Left hindlimb (tissue), 1 donor: ENCODE data around the gene ARHGAP15.

Experiments
- DNase-seq: peaks from one replicate; pipeline ENCODE4 v3.0.0-alpha.2; 2018

The ARHGAP15 gene

DNA sequence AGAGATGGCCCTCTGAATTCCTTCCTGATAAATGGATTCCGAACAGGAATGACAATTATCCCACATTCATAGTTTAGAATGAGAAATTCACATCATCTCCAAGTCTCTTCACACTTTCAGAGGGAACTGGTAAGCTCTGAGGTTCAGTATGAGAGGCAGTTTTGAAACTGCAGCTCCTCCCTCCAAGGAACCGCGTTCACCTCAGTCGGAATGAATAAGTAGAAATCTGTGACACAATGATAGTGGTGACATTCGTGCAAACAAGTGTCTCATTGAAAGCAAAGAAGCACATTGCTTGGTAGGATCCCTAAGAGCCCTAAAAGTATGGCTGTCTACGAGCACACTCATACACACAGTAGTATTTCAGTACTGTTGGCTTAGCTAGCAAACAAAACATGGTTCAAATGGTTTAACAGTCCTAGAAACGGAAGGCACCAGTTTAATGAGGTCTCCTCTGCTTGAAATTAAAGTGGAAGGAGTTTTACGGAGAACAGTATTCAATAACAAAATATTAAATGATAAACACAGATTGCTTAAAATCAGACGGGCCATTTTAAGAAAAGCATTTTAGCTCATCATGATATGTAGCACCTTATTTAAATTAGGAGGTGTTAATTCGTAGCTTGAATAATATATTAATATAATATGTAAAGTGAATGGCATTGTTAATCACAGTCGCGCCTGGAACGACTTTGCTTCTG, 225.0 kb downstream of the ARHGAP15 start:
- DNase-seq = no peak

DNA sequence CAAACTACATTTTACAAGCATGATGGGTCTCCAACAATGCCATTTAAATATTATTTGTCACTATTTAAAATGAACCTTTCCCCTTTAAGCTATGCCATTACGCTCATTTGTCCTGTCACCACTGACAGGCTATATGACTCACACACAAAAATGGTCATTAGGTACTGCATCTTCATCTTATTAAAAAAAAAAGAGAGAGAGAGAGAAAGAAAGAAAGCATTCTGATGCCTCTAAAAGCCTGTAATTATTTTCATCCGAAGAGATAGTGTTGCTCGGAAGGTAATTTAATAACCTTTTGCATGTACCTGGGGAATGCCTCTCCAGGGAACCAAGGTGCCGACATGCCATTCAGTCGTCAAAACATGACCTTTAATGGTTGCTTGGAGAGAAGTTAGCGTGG, 226.7 kb downstream of the ARHGAP15 start:
- DNase-seq = no peak

DNA sequence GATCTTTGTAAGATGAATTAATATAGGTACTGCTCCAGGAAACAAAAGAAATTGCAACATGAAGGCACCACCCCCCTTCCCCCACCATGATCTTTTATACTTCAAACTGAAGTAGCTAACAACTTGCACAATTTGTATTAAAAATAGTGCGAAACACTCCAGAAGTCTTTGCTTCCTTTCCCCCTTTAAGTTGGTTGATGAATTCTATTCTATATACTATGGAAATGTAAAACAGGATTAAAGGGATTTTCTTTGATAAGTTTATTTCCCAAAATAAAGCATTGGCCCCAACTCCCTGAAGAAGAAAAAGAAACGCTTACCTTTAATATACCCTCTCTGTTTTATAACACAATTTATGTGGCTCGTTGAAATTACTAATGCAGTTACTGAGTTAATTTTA, 227.1 kb downstream of the ARHGAP15 start:
- no peak for DNase-seq

DNA sequence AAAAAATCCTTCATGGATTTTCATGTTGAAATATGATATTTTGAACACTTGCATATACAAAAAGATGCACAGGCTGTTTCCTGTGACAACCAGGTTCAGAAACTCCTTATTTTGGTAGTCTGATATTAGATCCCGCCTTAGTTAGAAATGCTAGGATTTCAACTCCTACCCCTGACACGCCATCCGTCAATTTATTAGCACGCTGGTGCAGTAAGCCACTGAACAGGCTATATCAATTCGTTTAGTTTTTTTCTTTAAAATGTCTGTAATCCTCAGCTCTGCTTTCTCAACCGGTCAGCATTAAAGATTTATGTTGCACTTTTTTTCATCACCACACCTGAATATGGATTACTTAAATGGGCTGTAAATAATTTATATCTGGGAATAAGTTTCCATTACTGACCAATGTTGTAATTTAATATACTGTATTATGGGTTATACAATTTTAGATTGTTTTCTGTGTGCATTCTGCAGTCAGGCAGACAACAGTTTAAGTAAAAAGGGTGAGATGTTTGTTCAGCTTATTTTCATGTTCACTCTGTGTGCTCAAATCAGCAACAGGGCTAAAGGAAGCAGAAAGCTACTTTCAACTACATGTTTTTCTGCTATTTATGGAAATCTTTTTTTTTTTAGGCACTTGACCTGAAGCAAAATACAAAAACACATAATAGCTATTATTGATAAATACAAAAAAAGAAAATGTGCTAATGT, 227.7 kb downstream of the ARHGAP15 start:
- DNase-seq = no peak

DNA sequence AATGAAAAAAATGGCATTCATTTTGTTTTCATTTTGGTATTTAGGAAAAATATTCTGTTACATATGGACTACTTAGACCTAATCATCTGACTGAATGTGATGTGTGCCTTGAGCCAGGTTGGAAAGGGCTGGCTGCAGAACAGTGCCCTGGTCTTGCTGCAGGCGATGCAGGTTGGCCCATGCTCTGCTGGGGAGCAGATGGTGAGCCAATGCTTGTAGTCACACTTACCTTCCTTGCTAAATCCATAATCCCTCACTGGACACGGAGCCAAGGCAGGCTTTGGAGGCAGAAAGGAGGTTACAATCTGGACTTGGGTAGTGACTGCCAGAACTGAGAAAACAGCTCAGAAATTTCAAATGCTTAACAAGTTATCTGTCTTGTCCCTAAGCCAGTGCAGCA, 228.7 kb downstream of the ARHGAP15 start:
- DNase-seq = peak; percentile 23

DNA sequence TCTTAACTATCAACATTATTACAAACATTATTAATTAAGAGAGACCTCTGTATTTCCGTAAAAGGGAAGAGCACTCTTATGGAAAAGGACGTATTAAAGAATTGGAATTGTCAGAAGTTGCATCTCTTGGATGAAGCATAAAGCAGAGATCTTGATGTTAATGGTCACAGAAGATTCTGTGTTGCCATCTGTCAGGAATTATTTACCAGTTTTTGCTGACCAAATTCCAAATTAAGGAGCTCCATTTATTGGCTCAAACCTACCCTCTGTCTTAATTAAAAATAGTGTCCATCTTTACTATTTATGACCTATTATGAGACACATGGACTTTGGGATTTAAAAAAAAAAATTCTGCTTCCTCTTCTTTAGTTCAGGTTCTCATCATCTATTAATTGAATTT, 232.1 kb downstream of the ARHGAP15 start:
- no peak for DNase-seq

DNA sequence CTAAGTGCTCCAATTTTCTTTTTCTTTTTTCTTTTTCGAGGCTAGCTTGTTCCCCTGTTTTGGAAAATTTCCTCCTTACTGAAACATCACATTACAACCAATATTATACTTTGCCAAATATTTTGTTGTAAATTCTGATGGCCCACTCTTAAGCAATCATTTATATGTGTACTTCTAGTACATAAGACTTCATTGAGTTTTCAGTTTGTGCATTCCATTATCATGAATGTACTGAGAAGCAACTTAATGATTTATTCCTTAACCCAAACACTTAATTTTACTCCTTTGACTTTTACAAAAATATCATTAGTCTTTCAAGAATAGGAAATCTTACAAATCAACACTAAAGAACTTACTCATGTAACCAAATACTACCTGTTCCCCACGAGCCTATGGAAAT, 242.4 kb downstream of the ARHGAP15 start:
- no peak for DNase-seq

DNA sequence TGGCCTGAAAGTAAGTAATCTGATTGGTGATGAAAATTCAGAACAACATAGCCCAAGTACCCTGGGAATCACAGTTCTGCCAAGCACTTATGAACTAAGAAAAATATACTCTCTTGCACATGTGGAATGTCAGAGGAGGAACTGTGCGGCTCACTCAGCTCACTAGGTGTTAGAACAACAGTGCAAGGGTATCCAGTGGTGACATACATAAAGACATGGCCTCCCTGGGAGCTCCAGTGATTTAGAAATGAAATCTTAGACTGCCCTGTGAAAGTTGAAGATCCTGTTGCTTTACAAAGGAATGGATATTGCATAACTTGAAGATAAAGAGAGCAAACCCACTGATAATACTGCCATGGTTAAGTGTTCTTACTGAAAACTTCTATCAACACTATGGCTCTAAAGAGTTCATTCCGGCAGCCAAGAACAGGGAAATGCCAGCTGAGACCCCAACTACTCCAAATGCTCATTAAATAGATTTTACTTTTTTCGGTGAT, 246.2 kb downstream of the ARHGAP15 start:
- no peak for DNase-seq

DNA sequence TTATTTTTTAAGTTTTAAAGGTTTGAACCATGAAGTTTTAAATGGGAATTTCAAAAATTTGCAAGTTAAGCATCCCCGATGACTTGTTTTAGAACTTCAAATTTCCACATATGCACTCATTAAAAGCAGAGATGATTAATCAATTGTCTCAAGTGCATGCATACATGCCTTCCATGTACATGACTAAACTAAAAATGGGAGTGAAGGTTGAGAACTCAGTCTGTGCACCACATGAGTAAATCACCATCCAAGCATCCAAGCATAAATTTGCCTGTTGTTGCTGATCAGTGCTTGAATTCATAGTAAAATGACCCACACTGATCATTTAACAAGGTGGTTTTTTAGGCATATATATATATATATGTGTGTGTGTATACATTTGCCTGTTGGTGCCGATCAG, 249.8 kb downstream of the ARHGAP15 start:
- DNase-seq = no peak

DNA sequence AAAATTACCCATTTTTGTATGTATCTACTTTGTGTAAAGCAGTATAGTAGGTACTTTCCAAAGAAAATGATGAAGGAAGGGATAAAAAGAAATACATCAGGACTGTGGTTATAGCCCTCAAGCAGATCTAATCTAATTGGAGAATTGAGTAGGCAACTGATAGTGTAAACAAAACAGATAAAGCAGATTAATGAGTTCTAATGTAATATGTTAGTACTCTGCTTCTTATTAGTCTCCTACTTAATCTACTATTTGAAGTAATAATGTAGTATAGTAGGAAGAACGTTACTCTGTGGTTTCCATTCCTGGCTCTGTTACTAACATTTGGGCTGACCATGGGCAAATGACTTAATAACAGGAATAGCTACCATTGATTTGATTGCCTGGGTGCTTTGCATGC, 250.7 kb downstream of the ARHGAP15 start:
- no peak for DNase-seq

DNA sequence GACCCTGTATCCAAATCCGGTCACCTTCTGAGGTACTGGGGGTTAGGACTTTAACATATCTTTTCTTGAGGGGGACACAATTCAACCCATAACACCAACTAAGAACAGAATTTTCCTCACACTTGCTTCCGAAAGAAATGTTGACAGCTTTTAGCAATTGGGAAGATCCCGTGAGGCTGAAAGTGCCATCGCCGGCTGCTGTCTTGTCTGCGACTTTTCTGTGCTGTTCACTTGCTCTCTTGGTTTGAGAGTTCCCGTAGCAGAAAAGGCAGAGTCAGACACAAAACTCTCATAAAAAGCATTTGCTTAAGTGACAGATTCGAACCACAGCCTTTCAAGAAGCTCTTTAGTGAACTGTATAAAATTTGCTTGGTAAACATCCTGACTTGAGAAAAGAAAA, 253.4 kb downstream of the ARHGAP15 start:
- no peak for DNase-seq

DNA sequence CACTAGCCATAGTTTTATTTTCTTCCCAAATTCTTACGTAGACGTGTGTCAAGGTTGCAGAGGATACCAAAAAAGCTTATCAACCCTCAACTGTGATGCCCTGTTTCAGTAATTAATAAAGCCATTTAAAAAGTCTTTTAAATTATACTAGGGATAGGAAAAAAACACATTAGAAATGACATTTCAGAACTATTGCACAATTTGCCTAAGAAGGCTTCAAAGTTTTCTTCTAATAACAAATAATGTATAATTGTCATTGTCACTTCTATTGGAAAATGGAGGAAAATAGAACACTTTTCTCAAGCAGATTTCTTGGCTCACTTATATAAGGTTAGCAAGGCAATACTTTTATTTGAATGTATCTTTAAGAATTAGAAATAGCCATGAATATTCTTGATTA, 253.8 kb downstream of the ARHGAP15 start:
- no peak for DNase-seq

DNA sequence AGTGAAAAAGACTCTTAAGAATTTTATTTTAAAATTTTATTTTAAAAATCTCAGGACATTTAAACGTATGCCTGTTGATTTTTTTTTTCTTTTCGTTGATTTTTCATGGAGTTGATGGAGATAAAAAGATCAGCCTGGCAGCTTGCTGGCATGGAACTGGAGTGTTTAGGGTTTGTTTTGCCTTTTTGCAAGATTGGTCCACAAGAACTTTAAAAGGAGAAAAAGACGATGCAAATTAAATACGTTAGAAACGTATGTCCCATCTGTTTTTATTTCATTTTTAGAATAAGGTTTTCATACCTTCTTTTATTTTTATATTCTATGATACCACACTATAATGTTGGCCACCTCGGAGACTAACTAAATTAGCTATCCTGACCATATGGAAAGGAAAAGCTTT, 254.9 kb downstream of the ARHGAP15 start:
- DNase-seq = no peak

DNA sequence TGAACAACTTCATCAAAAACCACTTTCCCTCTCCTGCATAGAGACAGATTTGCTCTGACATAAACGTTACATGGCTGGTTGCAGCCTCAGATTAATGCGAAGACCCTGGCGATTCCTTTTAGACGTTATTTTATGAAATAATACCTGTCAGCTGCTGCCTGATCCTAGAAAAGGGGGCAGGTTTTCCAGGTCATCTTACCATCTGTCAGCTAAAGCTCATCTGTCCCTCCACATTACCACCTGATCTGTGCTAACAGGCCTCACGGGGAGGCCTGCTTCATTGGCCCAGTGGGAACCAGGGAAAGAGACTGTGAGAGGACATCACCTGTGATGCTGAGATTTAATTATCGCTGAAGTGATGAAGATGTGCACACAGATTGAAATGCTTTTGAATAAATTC, 261.0 kb downstream of the ARHGAP15 start:
- no peak for DNase-seq

DNA sequence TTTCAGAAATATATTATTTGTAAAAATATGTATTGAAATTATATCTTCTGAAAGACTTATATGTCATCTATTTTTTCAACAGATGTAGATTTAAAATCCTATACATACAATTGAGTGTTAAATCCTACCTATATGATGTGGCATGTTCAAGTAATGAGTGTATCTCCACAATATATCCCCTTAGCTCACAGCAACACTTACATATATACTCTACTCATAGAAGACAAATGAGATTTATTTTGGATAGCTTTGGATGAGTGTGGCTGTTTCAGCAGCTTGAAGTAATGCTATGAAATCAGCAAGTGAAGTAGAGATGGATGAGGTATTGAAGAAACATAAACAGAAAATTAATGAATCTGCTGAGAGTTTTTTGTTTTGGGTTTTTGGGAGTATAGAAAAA, 263.1 kb downstream of the ARHGAP15 start:
- no peak for DNase-seq

DNA sequence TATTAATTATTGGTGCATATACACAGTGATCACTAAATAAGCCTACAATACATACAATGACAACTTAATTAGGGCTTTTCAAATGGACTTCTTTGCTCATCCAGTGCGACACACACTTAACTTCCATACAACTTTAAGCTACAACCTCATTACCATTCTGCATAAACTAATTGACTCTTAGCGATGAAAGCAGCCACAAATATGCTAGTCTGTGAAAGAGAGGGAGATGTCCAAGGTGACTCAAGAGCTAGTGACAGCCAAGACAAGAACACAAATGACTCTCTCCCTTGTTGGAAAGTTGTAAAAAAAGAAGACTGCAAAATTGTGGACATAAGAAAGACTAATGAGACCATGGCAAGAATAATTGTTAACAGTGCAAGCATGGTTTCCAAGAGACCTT, 264.8 kb downstream of the ARHGAP15 start:
- DNase-seq = no peak

DNA sequence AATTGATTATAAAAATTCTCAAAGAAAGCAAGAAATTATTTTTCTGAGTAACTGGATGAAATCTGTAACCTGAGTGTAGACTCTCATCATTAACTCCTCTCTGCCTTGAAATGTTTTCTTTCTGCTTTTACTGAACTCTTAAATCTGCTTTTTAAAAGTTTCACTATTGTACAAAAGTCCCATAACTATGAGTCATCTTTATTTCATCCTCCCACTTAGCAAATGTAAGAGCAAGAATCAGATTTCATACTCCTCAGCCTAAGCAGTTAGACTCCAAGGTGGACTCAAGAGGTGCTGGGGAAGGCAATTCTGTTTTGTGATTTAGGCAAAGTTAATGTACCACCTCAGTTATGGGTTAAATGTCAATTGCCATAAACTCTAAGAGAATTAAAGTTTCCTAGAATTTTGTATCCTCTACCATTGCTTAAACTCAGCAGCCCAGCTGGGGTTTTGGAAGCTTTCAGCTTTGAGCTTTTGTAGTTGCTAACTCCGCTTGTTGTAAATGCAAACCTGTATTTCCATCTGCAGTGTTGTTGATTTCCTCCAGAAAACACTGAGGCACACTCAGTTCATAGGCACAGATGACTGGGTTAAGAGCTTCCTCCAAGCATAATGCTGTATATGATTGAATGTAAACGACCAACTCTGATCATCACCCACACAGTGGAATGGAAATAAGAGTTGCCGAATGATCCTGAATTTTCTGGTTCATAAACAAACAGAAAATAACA, 268.8 kb downstream of the ARHGAP15 start:
- DNase-seq = no peak

DNA sequence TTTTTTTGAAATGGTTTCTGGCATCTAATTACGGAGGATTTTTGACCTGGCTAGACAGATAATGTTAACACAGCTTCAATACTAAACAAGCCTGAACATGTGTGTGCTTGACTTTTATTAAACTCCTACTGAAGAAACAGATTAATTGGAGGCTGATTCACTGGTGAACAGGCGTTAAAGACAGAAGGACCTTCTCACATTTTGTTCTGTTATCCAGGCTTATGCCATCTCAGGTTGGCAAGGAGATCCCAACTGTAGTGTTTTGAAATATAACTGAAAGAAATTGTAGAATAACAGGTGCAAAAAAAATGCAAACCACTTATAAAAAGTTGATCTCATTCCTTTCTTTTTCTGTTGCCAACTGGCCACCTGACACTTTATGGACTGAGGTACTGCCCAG, 269.6 kb downstream of the ARHGAP15 start:
- DNase-seq = no peak

DNA sequence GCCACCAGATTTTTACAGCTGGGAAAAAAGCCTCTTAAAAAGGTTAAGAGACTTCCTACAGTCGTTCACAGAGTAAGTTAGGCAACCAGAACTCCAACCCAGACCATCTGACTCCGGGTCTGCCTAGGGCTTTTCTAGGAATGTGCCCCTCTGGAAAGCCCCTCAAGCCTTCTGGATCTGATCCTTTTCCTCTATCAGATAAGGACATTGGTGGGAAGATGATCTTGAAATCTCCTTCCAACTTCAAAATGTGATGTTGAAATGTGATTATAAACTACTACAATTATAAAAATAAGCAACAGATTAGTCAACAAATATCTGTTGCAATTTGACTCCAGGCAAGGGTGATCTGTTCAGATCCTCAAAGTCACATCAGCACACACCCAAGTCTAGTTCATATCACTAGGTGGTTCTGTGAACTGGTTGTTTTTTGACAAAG, 270.4 kb downstream of the ARHGAP15 start:
- no peak for DNase-seq

DNA sequence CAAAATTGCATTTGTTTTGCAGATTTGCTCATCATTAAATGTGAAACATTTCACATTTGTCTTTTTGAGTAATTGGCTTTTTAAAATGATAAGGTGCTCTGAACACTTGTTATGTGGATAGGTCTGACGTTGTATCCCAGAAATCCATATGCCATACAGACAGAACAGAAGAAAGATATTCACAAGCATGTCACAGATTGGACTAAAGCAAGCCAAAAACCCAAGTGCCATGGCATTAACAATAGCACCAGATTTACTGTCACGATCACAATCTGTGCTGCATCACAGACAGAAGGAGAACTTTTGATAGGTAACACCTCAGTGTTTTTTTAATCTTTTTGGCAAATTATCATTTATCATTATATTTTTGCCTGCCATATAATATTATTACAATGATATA, 272.6 kb downstream of the ARHGAP15 start:
- DNase-seq = no peak

DNA sequence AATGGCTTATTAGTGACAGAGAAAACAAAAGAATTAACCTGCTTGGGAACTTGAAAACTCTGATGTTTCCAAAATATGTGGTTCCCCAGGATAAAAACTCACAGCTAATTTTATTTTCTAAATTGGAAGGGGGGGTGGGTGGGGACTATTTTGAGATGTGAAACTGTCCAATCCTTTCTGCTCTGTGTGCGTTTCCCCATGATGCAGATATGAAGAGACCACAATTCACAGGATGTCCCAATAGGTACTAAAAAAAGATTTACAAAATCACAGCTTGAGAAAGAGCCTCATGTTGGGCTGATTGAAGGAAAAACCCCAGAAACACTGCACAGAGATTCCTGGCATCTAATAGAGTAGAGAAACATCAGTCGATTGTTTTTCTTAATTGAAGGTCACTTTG, 273.2 kb downstream of the ARHGAP15 start:
- no peak for DNase-seq

DNA sequence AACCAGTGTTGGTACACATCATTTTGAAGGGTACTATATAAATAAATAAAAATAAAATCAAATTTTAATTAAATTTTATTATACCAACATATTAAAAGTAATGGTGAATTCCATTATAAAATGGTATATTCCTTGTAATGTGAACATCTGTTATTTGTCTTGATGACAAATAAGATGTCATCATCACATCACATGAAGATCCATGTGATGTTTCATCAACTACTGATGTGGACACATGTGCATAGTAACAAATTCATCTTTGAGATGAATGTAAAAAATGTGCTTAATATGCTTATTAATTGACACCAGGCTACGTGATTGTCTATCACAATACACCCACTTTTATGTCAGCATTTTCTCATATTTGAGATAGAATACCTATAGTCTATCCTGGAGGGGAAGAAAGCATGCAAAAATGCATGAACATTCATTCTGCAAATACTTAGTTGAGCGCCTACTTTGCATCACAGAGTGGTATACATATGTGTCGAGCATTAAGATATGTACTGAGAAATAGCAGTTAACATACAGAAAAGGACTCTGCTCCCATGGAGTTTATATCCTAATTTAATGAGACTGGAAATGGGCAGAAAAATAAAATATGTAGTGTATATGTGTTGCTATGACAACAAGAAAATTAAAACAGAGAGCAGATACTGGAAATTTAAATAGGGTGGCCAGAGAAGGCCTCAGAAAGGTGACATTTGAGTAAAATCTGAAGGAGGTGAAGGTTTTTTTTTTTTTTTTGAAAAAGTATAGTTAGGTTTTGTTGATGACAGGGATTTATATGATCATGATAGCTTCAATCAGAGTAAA, 281.1 kb downstream of the ARHGAP15 start:
- DNase-seq = no peak

DNA sequence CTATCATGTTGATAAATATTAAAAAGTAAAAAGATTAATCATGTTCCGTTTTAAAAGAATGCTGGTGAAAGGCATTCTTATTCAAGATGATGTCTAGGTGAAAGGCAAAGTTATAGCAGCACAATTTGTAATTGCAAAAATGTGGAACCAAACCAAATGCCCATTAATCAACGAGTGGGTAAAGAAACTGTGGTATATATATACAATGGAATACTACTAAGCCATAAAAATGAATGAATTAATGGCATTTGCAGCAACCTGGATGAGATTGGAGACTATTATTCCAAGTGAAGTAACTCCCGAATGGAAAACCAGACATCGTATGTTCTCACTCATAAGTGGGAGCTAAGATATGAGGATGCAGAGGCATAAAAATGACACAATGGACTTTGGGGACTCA, 286.4 kb downstream of the ARHGAP15 start:
- no peak for DNase-seq
